ENCODE measurements around the gene COL6A2.
"Not testable (repeated sequence)": the region's sequence is repeated elsewhere in the genome, so short reads cannot be mapped to it uniquely, and the experiment has no call there.

COL6A2 gene

DNA sequence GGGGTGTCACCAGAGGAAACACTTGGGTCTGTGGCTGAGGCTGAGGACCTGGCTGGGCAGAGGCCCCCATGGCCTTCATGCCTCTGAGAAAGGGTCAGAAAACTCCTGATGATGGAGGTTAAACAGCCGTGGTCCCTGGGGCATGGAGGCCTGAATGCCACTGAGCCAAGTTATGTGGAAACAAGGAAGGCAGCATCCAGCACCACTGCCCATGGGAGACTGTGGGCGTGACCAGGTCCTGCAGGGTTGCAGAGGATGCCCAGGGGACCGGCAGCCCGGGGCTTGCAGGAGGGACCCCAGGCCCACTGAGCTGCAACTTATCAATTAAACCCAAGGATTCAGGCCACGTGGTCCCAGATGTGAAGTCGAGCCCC, 18.9 kb upstream of the COL6A2 start:
- no peak for DNase-seq (ENCODE audit: low read depth in 4 of 4, low spot score in 1 of 4)

DNA sequence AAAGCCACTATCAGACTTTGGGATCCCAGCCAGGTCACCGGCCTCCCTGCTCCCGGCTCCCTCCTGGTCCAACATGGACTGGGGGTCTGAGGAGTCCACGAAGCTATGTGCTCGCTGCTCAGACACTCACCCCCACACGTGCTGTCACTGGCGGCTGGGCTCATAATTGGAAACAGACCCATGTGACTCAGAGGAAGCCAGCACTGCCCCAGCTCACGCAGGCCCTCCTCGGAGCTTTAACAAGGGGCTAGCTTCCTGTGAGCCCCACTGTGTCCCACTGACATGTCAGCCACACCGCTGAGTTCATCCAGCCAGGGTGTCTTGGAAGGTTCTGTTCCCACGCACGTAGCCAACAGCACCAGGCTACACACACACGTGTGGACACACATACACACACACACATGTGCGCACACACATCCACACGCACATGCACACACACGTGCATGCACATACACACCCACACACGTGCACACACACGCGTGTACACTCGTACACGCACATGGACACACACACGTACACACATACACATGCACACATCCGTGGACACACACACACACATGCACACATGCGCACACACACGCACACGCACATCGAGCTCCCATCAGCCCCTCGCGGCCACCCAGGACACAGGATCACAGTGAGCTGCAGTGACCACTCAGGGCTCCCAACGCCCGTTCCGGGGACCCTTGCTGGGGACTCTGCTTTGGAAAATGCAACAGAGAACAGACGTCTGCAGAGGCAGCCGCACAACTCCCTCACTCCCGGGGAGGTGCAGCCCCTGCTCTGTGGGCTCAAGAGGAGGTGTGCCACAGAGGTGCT, 18.4 kb upstream of the COL6A2 start:
- no peak for DNase-seq (ENCODE audit: low read depth in 4 of 4, low spot score in 1 of 4)

DNA sequence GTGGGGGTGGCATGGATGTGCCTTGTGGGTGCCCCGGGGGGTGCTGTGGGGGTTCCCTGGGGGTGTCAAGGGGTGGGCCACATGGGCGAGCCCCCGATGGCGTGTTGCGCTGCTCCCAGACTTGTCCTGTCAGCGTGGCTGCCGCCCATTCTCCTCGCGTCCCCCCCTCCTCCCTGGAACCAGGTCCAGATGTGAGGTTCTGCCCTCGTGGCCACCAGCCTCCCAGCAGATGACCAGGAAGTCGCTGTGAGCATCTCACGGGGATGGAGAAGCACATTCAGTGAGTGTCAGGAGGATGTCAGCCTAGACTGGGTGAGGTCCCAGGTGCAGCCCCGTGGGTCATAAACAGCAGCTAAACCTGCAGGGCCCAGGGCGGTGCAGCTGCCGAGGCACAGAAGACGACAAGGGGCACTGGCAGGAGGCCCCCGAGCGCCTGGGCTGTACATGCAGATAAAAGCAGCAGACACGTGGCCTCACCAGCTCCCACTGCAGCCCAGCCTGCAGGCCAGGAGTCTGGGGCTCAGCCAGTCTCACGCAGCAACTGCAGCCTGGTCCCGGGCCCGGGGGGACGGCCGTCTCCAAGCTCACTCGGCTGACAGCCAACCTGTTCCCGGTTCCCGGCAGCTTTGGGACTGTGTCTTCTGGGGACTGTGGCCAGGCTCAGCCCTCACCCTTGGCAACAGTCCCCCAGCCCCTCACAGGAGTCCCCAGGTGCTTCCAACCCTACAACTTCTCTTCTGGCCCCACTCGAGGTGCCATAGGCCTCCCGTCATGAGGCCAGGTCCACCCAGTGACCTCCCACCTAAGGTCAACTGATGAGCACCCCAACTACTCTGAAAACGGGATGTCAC, 17.5 kb upstream of the COL6A2 start:
- DNase-seq (ENCODE audit: low read depth in 4 of 4, low spot score in 1 of 4) = no peak

DNA sequence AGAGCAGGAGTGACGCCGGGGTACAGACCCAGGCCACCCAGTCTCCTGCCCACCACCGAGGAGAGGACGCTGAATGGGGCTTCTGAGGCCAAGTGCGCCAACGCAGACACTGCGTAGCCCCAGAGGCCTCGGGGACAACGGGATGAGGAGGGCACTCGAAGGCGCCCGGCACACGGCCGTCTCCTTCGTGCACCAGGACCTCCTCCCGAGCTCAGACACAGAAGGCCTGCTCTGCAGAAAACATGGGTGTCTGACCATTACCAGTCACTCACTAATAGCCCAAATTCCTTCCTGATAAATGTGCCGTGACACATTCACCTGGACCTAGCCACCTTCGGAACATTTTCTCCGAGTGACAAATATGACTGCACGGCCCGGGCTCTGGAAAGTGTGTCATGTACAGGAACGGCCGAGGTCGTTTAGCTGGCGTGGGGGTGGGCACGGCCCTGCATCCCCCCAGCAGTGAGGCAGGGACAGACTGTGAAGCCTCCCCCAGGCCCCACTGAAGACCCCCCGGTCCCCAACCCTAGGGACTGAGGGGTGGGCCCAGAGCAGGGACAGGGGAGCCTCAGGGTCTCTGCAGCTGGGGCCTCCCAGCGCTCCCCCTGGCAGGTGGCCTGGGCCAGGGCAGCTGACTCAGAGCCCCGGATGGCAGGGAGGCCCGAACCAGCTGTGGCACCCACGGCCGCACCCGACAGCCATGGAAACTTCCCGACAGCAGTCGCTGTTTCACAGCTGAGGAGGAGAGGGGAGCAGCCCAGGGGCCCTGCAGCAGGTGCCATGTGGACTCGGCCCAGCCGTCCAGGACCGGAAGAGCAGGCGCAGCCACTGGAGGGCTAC, 16.7 kb upstream of the COL6A2 start:
- DNase-seq (ENCODE audit: low read depth in 4 of 4, low spot score in 1 of 4) = no peak

DNA sequence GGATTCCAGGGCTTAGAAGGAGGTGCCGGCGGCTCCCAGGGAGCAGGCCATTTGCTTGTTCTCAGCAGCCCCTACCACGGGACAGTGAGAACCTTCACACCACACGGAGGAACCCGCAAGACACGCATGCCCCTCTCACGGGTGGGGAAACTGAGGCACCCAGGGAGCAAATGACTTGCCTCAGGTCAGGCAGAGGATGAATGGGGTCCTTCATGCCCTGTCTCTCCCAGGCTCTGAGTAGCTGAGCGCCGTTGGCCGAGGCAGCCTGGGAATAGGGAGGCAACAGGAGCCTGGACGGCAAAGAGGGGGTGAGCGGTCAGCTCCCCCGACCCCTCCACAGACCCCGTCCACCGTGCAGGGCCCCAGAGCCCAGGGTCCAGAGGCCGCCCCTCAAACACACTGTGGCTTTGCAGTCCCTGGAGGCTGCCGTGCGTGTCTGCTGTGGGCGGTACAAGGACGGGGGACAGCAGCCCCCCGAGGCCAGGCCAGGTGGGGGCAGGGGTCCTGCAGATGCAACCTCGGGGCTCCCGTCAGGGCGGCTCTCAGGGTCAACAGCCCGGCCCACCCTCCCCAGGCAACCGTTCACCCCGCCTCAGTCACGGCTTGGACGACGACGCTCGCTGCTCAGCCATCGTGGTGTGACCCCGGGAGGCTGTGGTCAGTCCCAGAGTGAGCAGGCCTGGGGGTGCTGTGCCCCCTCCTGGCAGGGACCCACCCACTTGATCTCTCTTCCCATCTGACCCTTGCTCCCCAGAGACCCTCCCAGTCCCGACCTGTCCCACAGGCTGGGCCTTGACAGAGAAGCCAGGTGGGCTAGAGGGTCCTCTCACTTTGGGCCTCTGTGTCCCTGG, 15.8 kb upstream of the COL6A2 start:
- DNase-seq (ENCODE audit: low read depth in 4 of 4, low spot score in 1 of 4) = no peak

DNA sequence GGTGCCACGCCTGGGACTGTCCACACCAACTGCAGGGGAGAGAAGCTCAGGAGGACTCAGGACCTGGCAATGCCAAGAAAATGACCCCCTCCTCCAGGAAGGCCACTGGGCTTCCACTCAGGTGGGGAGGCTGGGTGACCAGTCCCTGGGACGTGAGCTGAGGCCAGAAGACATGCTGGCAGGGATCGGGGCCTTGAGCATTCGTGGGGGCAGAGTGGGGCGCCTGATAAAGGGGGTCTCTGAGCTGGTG, 15.3 kb upstream of the COL6A2 start:
- DNase-seq (ENCODE audit: low read depth in 4 of 4, low spot score in 1 of 4) = no peak

DNA sequence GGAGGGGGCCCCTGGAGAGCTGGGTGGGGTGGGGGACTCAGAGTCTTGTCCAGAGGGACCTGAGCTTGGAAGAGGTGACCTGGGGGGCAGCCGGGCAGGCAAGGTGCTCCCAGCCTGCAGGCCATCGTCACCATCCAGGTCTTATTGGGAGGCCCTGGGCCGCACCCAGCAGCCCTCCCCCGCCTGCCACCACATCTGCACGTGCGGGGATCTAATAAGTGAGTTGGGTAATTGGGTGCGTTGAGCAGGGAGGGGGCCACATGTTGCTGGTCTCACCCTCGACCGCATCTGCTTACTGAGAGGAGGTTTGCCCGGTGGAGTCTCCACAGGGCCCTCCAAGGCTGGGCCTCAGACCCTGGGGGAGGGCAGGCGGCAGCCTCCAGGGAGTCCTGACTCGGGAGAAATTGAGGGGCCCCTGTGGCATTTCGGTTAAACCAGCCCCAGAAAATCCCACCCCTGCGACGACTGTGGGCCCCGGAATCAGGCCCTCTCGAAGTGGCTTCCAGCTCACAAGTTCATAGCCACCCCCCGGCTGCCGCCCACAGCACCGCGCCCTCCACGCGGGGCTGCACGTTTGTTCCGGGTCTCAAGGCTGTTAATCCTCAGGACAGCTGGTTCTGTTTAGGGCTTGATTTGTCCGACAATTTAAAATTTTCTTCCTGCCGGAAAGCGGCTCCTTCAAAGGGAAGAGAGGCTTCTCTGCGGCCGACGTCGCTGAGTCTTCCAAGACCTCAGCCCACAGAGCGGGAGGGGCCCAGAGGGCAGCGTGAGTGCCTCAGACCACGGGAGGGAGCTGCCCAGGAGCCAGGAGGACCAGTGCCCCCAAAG, 14.7 kb upstream of the COL6A2 start:
- no peak for DNase-seq (ENCODE audit: low read depth in 4 of 4, low spot score in 1 of 4)

DNA sequence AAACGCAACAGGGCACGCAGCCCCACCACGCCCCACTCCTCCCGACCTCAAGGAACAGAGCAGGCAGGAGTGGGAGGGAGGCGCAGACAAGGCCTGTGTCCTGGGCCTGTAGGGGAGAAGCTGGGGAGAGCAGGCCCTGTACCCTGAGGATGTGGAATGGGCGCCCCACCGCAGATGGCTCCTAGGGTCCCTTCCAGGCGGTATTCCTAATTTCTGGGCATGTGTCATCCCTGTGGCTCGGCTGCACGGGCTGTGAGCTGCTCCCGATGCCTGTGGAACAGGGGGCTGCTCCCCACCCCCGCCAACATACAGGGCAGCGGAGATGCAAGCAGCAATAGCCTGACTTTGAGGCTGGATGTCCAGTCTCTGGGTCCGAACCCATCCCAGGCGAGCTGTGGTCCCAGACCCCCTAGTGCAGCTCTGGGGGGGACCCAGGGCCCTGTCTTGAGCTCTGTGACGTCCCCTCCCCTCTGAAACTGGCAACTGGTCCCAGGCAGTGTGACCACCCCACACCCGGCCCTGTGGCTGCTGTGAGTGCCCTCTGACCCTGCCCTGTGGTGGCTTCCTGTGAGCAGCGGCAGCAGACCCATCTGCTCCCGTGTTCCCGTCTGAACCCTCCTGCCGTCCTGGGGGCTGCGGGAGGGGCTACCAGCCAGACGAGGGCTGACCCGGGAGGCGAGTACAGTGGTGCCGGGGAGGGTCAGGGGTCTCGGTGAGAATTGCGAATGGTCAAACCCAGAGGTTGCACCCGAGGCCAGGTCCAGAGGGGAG, 13.9 kb upstream of the COL6A2 start:
- no peak for DNase-seq (ENCODE audit: low read depth in 4 of 4, low spot score in 1 of 4)

DNA sequence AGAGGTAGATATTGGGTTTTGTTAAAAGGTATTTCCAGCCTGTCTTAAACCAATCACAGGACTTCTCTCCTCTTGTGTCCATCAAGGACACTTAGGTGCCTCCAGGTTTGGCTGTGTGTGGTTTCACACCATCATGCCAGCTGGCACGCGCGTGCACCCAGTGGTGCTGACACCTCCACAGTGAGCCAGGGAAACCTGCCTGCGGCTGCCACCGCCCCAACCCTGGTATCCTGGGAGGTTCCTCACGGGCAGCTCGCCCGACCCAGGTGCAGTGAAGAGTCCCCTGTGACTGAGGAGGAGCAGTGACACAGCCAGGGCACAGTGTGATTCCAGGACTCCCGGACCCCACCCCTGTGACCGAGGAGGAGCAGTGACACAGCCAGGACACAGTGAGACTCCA, 13.2 kb upstream of the COL6A2 start:
- no peak for DNase-seq (ENCODE audit: low read depth in 4 of 4, low spot score in 1 of 4)

DNA sequence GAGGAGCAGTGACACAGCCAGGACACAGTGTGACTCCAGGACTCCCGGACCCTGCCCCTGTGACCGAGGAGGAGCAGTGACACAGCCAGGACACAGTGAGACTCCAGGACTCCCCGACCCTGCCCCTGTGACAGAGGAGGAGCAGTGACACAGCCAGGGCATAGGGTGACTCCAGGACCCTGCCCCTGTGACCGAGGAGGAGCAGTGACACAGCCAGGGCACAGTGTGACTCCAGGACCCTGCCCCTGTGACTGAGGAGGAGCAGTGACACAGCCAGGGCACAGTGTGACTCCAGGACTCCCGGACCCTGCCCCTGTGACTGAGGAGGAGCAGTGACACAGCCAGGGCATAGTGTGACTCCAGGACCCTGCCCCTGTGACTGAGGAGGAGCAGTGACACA, 12.7 kb upstream of the COL6A2 start:
- DNase-seq (ENCODE audit: low read depth in 4 of 4, low spot score in 1 of 4) = not testable (repeated sequence)

DNA sequence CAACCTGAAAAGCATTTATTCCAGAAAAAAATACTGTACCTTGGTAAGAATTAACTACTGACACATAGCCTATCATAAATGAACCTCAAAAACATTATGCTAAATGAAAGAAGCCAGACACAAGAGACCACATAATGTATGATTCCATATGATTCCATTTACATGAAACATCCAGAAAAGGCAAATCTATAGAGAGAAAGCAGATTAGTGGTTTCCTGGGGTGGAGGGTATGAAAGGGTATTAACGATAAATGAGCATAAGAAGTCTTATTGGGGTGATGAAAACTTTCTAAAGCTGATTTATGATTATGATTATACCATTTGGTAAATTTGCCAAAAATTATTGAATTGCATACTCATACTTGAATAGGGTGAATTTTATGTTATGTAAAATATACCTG, 10.3 kb upstream of the COL6A2 start:
- no peak for DNase-seq (ENCODE audit: low read depth in 4 of 4, low spot score in 1 of 4)

DNA sequence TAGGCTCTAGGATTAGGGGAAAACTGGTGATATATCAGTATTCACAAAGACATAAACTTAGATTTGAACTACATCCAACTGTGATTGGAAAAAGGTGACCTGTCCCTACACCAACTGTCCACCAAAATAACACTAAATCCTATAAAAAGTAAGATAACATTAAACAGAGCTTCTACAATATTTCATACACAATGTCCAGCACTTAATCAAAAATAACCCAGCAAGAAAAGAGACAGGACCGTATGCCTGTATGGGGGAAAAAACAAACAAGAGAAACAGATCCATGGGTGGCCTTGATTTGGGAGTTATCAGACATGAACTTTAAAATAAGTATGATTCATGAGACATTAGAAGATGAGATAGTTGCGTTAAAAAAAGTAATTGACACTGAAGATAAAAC, 9.7 kb upstream of the COL6A2 start:
- no peak for DNase-seq (ENCODE audit: low read depth in 4 of 4, low spot score in 1 of 4)

DNA sequence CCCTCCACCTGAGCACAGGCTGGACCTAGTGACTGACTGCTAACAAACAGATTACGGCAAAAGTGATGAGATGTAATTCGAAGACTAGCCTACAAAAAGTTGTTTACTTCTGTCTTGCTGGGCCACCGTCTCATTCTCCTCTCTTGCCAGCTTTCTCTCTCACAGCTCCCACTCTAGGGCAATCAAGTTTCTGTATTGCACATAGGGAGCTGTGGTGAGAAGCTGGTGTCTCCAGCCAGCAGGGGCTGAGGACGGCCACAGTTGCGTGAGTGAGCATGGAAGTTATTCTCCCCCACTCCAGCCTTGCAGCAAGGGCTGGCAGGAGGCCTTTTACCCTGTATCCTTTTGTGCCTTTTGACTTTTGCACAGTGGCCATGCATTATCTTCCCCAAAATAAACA, 8.6 kb upstream of the COL6A2 start:
- DNase-seq (ENCODE audit: low read depth in 4 of 4, low spot score in 1 of 4) = no peak

DNA sequence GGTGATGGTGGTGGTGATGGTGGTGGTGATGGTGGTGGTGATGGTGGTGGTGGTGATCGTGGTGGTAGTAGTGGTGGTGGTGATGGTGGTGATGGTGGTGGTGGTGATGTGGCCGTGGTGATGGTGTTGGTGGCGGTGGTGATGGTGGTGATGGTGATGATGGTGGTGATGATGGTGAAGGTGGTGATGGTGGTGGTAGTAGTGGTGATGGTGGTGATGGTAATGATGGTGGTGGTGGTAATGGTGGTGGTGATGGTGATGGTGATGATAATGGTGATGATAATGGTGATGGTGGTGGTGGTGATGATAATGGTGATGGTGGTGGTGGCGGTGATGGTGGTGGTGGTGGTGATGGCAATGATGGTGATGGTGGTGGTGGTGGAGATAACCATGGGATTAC, 6.8 kb upstream of the COL6A2 start:
- no peak for DNase-seq (ENCODE audit: low read depth in 4 of 4, low spot score in 1 of 4)

DNA sequence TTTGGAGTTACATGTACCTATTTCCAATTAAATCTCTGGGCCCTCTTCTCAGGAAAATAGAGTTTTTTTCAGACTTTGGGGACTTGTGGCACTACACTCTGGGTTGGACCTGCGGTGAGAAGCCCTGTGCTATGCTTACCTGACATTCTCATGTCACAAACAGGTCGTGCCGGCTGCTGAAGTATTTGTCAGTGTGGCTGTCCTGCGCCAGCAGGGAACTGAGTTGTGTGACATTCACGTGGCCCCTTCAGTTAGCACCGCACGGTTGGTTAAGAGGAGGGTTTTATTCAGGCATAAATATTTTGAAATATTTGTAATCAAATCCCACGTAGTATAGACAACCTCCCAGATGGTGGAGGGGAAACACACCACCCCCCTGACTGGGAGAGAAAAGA, 6.3 kb upstream of the COL6A2 start:
- no peak for DNase-seq (ENCODE audit: low read depth in 4 of 4, low spot score in 1 of 4)

DNA sequence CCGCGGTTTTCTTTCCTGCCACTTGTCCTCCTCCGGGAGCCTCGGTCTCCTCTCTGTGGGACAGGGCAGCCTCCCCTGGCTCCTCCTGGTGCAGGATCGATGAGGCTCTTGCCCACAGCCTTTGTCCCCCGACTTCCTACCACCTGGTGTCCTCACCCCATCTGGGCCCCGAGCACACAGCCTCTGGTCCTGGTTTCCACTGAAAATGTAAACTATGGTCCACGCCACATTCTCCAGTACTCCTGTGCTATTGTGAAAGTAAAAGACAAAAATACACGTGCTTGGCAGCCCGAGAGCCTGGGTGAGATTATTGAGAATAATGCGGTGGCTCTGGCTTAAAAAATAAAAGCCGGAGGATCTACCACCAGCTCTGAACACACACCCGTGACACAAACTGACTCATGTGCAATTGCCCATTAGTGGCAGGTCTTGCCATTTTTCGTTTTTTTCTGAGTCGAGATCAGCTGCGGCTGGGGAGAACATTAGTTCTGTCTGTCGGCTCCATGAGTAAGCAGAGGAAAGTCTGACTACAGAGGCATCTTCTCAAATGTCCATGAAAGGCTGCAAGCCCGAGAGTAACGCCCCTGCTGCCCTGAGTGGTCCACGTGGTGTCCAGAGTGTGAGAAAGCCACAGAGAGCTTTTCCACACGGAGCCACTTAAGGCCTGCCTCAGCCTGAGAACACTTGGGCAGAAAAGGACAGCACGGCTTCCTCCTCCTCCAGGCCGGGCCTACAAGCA, 5.7 kb upstream of the COL6A2 start:
- no peak for DNase-seq (ENCODE audit: low read depth in 4 of 4, low spot score in 1 of 4)

DNA sequence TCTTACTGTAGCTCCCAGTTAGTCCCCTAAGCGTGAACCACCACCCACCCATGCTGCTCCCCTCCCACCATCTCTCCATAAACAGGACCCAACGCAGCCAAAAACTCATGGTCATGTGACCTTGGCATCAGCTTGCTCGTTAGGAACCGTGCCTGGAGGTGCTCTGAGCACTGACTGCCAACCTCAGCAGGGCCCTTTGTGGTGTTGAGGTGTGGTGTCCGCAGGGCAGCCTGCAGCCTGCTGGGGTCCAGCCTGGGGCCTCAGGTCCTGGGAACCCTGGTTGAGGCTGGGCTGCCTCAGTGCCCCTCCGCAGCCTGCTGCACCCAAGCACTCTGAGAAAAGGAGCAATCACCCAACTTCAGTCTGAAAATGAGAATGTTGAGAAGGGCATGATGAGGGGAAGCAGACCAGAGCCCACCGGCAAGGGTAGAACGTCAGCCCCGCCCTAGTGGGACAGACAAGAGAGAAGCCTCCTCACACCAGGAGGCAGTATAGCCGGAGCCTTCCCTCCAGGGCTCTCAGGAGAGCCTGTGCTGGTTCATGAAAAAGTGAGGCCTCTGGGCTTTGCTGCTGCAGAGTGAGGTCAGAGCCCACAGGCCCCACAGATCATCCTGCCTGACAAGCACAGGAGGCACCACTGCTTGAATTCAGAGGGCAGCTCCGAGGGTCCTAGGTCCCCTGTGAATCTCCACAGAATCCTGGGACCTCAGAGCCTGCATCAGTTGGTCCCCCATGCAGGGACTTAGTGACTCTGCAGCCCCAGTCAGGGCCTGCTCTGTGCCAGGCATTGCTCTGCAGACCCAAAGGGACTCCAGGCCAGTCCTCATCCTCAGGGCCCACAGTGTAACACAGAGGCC, 4.9 kb upstream of the COL6A2 start:
- no peak for DNase-seq (ENCODE audit: low read depth in 4 of 4, low spot score in 1 of 4)

All from stimulated activated CD4-positive, alpha-beta T cell treated with anti-CD3 and anti-CD28 coated beads, Interleukin-1b, Interleukin-23, amount 100 ng/mL, for 24 hours (primary cell).